GM19467 (cell line): Measurements from ENCODE around the gene OSER1.
A peak's percentile ranks its signal among the peaks of the same experiment; 100 is the strongest.
"Not testable (repeated sequence)": the region's sequence is repeated elsewhere in the genome, so short reads cannot be mapped to it uniquely, and the experiment has no call there.

Source experiments
- ATAC-seq: cut with Tn5 transposase; IDR thresholded peaks from one replicate; pipeline ENCODE4 v1.9.1; 2021; ENCODE audit warnings: mild to moderate bottlenecking, moderate library complexity; ENCODE audit not compliant: unreplicated experiment

Gene OSER1

GRCh38 chr20:44210406-44211176, at the start of gene OSER1:
TSS of gene OSER1 (minus strand) at chr20:44210771. CDS start at chr20:44206957, 3,814 bp downstream.
- peak; percentile 72 for ATAC-seq

DNA sequence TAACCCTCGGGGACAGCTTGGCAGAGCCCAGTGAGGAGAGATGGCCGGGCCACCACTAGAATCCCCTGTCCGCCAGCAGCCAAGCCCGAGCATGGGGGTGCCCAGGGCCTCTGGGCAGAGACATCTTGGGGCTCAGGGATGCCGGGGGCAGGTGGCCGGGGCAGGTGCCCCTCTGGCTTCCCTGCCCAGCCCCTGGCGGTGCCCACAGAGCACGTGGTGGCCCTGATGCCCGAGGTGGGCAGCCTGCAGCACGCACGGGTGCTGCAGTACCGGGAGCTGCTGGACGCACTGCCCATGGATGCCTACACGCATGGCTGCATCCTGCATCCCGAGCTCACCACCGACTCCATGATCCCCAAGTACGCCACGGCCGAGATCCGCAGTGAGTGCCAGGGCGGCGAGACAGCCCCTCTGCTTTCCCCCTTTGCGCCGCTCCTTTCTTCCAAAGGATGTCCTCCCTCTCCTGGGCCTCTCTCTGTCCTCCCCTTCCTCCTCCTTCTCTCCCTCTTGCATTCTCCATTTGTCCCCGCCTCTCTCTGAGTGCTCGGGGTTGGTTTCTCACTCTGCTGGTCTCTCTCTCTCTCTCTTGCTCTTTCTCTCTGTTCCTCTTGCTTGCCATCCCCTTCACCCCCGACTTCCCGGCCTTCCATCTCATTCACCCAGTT, 47.8 kb upstream of the OSER1 start:
- no peak for ATAC-seq

DNA sequence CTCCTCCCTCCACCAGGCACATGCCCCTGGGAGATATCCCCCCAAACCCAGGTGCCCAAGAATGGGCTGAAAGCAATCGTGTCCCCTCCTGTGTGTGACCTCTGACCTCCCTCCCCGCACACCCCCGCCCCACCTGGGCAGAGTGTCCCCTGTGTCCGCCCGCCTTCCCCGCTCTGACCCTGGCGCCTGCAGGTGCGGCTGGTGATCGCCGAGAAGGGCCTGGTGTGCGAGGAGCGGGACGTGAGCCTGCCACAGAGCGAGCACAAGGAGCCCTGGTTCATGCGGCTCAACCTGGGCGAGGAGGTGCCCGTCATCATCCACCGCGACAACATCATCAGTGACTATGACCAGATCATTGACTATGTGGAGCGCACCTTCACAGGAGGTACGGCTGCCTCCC, 46.4 kb upstream of the OSER1 start:
- ATAC-seq: no peak

GRCh38 chr20:44255942-44256341, 45.4 kb upstream of the OSER1 start:
- no peak for ATAC-seq

DNA sequence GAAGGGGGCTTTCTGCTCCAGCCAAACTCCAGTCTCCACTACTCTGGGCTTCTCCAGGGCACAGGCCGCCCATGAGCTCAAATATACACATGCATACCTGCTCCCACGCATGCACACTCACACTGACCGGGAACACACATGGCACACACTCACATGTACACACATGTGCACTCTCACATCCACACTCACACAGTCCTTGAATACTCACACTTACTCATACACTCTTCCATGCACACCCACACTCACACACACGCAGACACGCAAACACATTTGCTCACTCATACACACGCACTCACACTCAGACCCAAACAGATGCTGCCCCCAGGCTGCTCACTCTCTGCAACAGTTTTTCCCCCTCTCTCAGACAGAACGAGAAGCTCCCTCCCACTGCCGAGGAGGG, 43.5 kb upstream of the OSER1 start:
- no peak for ATAC-seq

- ATAC-seq: no peak
Observed at GRCh38 chr20:44253528-44253927, 43.0 kb upstream of the OSER1 start.

GRCh38 chr20:44251284-44251683, 40.7 kb upstream of the OSER1 start:
- ATAC-seq: no peak

GRCh38 chr20:44248410-44248759, 37.8 kb upstream of the OSER1 start:
- no peak for ATAC-seq

- ATAC-seq: no peak
Observed at GRCh38 chr20:44247586-44248409, 37.2 kb upstream of the OSER1 start.

- ATAC-seq: no peak
Observed at GRCh38 chr20:44247131-44247571, 36.6 kb upstream of the OSER1 start, which contains the start of gene GDAP1L1. TSS of gene GDAP1L1 (plus strand) at chr20:44247308. CDS start at chr20:44247335, 27 bp downstream.

GRCh38 chr20:44245977-44246376, 35.4 kb upstream of the OSER1 start:
- no peak for ATAC-seq

GRCh38 chr20:44241796-44242195, 31.2 kb upstream of the OSER1 start:
- no peak for ATAC-seq

GRCh38 chr20:44236840-44237239, 26.3 kb upstream of the OSER1 start:
- ATAC-seq: not testable (repeated sequence)

DNA sequence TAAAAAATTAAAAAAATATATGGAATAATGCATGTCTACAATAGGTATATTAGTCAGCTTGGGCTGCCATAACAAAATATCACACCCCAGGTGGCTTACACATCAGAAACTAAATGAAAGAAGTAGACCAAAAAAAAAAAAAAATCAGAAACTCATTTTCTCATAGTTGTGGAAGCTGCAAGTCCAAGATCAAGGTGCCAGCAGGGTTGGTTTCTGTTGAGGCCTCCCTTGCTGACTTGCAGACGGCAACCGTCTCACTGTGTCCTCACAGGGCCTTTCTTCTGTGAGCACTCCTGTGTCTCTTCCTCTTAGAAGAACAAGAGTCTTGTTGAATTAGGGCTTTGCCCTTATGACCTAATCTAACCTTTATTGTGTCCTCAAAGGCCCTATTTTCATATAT, 25.1 kb upstream of the OSER1 start:
- ATAC-seq: no peak

GRCh38 chr20:44234566-44235317, 24.2 kb upstream of the OSER1 start:
- ATAC-seq: no peak

GRCh38 chr20:44233436-44234016, 23.0 kb upstream of the OSER1 start:
- no peak for ATAC-seq

DNA sequence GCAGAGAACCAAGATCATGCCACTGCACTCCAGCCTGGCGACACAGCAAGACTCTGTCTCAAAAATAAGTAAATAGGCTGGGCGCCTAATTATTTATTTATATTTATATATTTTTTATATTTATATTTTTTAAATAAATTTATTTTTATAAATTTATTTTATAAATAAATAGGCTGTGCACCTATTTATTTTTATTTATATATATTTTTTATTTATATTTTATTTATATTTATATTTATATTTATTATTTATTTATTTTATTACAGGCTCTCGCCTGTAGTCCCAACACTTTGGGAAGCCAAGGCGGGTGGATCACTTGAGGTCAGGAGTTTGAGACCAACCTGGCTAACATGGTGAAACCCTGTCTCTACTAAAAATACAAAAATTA, 21.9 kb upstream of the OSER1 start:
- not testable (repeated sequence) for ATAC-seq

- ATAC-seq: no peak
Observed at GRCh38 chr20:44231713-44232468, 21.3 kb upstream of the OSER1 start.

GRCh38 chr20:44231193-44231592, 20.6 kb upstream of the OSER1 start:
- ATAC-seq: no peak
